ENCODE measurements around the gene CFAP410.

DNA sequence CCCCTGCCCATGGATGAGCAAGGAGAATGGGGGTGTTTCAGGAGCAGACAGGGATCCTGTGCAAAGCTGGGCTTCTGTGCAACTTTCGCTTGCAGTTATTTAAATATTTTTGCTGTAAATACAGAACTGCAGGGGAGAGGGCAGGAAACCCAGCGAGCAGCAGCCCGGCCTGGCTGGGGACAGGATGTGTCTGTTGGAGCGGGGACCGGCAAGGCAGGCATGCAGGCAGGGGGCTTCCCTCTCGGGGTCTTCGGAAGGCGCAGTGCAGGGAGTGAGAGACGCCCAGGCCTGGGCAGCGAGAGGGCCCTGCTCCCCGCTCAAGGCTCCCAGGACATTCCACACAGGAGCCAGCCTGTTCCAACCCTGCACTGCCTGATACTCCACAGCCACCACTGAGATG lies 55.2 kb downstream of the CFAP410 start:
- no peak for TF ChIP-seq GABPB1 (CRISPR knock-in tag; IDR thresholded peaks at IDR 0.05)
- TF ChIP-seq TEAD4 (CRISPR knock-in tag; IDR thresholded peaks at IDR 0.05), result no peak
- no peak for TF ChIP-seq CTCF (IDR thresholded peaks at IDR 0.05)
- TF ChIP-seq MAX (CRISPR knock-in tag; IDR thresholded peaks at IDR 0.05), result no peak
- no peak for TF ChIP-seq ATF3 (CRISPR knock-in tag; conservative IDR thresholded peaks at IDR 0.05)
- TF ChIP-seq, protein P1, sequence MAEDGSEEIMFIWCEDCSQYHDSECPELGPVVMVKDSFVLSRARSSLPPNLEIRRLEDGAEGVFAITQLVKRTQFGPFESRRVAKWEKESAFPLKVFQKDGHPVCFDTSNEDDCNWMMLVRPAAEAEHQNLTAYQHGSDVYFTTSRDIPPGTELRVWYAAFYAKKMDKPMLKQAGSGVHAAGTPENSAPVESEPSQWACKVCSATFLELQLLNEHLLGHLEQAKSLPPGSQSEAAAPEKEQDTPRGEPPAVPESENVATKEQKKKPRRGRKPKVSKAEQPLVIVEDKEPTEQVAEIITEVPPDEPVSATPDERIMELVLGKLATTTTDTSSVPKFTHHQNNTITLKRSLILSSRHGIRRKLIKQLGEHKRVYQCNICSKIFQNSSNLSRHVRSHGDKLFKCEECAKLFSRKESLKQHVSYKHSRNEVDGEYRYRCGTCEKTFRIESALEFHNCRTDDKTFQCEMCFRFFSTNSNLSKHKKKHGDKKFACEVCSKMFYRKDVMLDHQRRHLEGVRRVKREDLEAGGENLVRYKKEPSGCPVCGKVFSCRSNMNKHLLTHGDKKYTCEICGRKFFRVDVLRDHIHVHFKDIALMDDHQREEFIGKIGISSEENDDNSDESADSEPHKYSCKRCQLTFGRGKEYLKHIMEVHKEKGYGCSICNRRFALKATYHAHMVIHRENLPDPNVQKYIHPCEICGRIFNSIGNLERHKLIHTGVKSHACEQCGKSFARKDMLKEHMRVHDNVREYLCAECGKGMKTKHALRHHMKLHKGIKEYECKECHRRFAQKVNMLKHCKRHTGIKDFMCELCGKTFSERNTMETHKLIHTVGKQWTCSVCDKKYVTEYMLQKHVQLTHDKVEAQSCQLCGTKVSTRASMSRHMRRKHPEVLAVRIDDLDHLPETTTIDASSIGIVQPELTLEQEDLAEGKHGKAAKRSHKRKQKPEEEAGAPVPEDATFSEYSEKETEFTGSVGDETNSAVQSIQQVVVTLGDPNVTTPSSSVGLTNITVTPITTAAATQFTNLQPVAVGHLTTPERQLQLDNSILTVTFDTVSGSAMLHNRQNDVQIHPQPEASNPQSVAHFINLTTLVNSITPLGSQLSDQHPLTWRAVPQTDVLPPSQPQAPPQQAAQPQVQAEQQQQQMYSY (CRISPR knock-in tag; IDR thresholded peaks at IDR 0.05), result no peak
